Measurements from ENCODE around the gene MBLAC1.

MBLAC1 gene, protein sequence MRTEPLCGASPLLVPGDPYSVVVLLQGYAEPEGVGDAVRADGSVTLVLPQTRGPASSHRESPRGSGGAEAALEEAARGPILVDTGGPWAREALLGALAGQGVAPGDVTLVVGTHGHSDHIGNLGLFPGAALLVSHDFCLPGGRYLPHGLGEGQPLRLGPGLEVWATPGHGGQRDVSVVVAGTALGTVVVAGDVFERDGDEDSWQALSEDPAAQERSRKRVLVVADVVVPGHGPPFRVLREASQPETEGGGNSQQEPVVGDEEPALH

DNA sequence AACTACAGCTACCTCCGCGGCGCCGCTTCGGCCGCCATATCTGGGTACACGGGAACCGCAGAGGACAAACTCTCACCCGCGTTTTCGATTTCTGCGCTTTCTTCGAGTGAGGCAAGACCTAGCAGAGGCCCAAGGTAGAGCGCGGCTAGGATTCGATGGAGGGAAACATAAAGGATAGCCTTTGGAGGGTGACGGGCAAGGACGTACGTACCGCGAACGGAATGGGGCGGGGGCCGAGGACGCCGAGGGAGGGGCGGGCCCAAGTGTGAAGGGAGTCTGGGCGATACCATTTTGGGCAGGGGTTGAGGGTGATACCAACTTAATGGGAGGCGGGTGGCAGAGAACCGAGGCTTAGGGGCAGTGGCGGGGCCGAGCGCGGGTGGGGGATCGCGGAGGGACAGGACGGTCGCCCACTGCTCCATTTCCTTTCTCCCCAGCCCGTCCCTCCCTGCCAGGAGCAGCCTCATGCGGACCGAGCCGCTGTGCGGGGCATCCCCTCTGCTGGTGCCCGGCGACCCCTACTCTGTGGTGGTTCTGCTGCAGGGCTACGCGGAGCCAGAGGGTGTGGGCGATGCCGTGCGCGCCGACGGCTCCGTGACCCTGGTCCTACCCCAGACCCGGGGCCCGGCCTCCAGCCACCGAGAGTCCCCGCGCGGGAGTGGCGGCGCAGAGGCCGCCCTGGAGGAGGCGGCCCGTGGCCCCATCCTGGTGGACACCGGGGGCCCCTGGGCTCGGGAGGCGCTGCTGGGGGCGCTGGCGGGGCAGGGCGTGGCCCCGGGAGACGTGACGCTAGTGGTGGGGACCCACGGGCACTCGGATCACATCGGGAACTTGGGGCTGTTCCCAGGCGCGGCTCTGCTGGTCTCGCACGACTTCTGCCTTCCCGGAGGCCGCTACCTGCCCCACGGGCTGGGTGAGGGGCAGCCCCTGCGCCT is at the start of gene MBLAC1:
Gene MBLAC1 (plus strand): TSS at position 37 of the 935 bp plus-strand sequence. CDS start 429 bp downstream, at position 466.
- DNase-seq (ENCODE audit: low read depth) = peak; percentile 92

DNA sequence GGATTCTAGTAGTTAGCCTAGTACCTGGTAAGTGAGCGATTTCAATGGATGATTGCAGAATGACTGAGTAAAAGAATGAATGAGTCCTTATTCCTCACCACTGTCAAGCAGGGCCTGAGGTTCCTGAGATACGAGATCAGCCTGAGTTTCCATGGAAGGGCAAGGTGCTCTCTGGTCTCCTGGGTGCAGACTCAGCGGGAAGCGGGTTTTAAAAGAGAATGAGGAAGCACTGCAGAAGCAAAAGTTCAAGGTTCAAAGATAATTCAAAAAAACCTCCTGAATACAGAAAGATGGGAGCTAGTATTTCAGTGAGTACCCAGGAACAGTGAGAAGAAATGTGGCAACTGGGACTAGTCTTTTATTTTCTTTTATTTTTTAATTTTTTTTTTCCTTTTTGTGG is 49.6 kb upstream of the MBLAC1 start:
- DNase-seq (ENCODE audit: low read depth) = no peak

DNA sequence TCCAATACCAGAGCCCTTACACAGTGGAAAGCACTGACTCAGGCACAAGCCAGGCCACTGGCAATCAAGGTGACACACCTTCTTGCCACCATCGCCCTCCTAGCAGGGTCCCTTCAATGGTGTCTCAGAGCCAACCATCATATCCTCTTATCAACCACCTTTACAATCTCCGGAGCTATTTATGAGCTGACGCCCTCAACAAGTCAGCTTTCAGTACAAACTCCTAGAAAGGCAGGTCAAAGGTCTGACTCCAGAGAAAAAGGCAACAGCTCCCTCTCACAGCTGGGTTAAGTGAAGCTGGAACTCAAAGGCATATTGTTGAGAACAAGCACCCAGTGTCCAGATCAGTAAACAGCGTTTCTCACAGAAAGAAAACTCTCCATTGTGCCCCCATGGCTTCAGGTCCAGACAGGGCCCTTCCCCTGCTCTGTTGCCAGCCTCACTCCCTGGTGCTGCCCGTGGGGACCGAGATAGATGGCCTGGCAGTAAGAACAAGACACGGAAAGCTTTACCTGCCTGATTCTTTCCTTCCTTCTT is 47.7 kb upstream of the MBLAC1 start:
- DNase-seq (ENCODE audit: low read depth) = no peak

DNA sequence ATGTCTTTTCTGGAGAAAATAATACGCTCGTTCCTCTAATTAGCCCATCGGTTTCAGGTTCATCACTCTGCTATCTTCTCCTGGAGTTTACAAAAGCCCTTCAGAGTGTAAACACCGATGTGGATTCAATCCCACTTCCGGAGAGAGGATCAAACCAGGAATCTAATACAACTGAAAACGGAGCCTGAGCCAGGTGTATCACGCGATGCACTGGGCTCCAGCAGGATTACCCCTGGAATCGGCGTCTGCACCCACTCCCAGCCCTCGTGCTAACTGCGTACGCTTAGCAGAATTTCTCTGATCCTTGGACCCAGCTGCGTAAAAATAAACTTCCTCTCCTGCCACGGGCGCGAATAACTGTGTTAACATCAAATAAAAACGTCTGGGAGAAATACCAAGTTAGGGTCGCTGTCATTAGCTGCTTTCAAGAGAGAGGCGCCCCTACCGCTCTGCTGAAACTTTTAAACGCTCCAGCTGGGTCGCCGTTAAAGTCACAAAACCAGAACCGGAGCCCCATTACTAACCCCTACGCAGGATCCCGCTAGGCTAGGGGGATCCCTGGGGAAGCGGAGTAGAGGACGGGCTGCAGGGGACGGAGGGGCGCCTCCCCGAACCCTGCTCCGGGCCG is 45.7 kb upstream of the MBLAC1 start:
- no peak for DNase-seq (ENCODE audit: low read depth)

DNA sequence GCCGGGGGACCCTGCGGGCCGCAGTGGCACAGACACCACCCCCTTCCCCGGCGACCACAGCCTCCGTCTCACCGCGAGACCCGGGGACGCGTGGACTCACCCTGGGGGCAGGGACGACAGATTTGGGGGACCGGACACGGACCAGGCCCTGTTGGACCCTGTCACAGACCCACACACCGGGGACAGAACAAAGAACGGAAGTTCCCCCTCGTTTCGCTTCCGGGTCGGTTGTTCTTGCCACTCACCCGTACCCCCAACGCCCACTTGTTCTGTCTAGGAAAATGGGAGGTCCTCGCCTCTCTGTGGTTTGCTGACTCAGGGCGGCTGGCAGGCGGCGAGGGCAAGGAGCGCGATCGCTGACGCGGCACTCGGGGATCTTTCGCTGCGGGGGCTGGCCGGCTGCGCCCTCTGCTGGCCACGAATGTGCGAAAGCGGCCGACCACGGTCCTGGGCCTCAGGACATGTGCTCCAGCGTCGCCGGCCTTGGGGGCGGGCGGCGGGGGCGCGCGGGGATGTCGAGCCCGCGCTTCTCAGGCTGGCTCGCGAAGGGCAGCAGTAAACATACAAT is 45.1 kb upstream of the MBLAC1 start, which contains the start of gene ZNF3:
Gene ZNF3 (minus strand): TSS at position 189 of the 568 bp plus-strand sequence. CDS start 4,366 bp downstream, outside the sequence.
- DNase-seq (ENCODE audit: low read depth) = peak; percentile 99

DNA sequence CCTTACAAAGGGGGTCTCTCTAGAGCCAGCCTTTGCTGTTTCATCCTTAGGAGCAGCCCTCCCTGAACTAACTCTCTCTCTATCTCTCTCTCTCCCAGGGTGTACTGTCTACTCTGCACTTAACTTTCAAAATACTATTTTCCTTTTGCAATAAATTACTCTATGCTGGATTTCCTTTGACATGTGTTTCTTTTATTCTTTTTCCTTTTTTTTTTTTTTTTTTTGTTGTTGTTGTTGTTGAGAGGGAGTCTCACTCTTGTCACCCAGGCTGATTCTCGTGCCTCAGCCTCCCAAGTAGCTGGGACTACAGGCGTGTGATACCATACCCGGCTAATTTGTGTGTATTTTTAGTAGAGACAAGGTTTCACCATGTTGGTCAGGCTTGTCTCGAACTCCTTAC is 43.8 kb upstream of the MBLAC1 start:
- DNase-seq (ENCODE audit: low read depth) = no peak

DNA sequence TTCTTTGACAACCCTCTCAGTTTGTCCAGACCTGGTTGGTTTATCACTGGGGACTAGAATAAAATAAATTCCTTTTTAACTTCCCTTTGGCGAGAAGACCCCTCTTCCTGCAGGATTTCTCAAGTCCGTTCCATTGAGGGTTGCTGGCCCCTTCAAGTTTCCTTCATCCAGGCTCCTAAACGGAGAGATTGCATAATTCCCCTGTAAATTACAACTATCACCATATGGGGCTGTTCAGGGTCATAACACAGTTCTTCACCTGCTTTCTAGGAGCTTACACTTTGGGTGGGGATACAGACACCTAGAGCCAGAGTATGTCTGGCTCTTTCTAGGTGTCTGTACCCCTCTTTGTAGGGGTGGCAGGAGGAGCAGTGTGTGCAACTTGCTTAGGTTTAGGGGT is 41.3 kb upstream of the MBLAC1 start:
- no peak for DNase-seq (ENCODE audit: low read depth)

DNA sequence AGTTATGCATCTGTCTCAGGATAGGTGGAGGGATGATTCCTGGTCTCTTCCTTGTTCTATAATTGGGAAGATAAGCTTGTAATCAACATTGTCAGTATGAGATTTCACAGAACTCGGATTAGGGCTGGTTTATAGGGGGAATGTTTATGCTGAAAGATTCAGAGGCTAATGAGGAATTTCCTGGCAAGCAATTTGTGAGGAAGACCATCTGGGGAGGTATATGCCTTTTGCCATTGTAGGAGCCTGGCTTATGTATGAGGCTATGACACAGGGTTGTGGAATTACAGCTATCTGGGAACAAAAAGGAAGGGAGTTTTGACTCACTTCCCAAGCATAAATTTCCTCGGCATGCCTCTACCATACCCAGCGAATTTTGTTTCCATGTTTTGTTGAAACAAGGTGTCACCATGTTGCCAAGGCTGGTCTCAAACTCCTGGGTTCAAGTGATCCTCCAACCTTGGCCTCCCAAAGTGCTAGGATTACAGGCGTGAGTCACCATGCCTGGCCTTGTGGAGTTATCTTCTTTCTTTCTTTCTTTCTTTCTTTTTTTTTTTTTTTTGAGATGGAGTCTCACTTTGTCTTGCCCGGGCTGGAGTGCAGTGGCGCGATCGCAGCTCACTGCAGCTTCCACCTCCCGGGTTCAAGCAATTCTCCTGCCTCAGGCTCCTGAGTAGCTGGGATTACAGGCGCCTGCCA is 39.6 kb upstream of the MBLAC1 start:
- peak; percentile 94 for DNase-seq (ENCODE audit: low read depth)

DNA sequence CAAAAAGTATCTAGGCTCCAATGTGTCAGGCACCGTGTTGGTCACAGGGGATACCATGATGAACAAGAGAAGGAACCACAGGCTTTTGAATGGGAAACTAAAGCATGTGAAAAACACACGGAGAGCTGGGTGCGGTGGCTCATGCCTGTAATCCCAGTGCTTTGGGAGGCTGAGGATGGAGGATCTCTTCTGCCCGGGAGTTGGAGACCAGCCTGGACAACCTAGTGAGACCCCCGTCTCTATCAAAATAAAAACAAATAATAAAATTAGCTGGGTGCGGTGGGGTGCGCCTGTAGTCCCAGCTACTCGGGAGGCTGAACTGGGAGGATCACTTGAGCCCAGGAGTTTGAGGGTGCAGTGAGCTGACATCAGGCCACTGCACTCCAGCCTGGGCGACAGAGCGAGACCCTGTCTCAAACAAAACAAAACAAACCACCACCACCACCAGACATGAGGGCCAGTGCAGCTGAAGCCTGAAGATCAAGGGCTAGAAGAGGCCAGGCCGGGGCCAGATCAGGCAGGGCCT is 38.6 kb upstream of the MBLAC1 start:
- no peak for DNase-seq (ENCODE audit: low read depth)

DNA sequence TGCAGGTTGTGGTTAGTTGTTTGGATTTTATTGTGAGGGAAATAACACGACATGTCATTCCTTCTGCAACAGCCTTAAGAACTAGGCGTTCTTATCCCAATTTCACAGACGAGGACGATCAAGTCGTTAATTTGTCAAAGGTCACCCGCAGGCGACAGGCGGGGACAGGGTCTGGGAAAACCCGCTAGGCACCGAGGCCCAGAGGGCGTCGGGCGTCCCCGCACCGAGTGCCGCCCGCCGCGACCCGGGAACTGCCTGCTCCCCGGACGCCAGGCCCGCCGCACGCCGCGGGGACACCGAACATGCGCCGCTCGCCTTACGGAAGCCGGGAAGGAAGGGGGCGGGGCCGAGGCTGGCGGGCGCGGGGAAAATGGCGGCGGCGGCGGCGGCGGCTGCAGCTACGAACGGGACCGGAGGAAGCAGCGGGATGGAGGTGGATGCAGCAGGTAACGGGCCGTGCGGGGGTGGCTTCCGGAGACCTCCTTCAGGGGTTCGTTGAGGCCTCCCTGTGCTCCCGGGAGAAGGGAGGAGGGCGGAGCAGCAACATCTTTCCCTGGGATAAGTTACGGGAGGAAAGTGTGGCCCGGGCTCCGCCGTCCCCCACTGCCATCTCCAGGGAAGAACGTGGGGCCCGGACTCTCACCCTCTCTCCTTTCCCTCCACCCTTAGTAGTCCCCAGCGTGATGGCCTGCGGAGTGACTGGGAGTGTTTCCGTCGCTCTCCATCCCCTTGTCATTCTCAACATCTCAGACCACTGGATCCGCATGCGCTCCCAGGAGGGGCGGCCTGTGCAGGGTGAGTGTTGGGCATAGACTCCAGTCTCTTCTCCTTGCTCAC is 37.9 kb upstream of the MBLAC1 start, which contains the start of gene COPS6:
Gene COPS6 (plus strand): TSS at position 349 of the 837 bp plus-strand sequence. CDS start 22 bp downstream, at position 371.
- DNase-seq (ENCODE audit: low read depth) = peak; percentile 73

DNA sequence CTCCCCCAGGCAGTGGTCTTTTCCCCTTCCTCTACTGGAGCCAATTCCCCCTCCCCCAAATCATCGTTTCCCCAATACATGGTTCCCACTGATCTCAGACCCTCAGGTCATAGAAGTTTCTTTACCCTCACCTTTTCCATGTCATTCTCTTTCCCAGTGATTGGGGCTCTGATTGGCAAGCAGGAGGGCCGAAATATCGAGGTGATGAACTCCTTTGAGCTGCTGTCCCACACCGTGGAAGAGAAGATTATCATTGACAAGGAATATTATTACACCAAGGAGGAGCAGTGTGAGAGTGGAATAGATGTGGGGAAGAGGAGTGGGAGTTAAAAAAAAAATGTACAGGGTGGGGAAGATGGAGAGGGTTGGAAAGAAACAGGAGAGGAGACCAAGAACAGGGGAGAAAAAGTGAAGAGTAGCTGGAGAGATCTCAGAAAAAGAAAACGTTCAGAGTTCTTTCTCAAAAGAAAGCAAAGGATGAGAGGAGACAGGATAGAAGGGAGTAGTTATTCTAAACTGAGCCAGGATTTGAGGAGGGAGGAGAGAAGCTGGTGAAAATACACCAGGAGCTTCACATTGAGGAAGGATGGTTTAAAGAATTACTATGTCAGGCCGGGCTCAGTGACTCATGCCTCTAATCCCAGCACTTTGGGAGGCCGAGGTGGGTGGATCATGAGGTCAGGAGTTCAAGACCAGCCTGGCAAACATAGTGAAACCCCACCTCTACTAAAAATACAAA is 37.1 kb upstream of the MBLAC1 start:
- peak; percentile 60 for DNase-seq (ENCODE audit: low read depth)

DNA sequence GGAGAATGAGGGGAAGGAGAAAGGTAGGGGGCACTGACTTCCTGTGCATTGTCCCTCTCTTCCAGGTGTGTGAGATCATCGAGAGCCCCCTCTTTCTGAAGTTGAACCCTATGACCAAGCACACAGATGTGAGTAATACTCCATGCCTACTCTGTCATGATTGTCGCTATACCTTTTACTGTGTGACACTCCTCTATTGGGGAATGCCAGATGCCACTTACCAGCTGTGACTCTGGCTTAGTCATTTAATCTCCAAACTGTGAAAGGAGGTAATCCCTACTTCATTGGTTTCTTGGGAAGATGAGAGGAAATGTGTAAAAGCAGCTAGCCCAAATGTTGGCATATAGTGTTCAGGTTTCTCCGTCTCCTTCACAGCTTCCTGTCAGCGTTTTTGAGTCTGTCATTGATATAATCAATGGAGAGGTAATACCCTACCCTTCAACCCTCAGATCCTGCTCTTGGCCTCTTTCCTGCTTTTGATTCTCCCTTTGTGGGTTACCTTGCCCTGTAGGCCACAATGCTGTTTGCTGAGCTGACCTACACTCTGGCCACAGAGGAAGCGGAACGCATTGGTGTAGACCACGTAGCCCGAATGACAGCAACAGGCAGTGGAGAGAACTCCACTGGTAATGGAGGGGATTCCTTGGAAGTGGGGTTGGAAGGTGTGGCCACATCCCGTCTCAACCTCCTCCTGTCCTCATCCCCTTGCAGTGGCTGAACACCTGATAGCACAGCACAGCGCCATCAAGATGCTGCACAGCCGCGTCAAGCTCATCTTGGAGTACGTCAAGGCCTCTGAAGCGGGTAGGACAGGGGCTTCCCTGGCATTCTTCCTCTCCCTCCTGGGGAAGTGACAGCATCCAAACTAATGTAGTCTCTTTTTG is 36.0 kb upstream of the MBLAC1 start:
- DNase-seq (ENCODE audit: low read depth) = no peak

DNA sequence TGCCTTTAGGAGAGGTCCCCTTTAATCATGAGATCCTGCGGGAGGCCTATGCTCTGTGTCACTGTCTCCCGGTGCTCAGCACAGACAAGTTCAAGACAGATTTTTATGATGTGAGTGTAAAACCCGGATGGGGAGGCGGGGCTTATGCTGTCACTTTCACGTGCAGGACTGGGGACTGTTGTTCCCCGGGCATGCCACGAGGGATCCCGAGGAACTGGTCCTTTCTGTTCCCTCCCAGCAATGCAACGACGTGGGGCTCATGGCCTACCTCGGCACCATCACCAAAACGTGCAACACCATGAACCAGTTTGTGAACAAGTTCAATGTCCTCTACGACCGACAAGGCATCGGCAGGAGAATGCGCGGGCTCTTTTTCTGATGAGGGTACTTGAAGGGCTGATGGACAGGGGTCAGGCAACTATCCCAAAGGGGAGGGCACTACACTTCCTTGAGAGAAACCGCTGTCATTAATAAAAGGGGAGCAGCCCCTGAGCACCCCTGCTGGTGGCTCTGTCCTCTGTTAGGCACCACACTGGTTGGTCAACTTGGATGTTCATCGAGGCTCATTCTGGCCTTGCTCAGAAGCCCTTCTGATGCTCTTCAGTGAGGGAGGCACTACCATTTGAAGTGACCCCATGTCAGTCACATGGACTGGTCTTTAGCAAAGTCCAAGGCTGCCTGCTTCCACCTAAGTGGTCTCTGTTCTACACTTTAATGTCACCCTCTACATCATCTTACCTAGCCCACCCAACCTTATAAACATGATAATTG is 35.2 kb upstream of the MBLAC1 start:
- DNase-seq (ENCODE audit: low read depth) = no peak

DNA sequence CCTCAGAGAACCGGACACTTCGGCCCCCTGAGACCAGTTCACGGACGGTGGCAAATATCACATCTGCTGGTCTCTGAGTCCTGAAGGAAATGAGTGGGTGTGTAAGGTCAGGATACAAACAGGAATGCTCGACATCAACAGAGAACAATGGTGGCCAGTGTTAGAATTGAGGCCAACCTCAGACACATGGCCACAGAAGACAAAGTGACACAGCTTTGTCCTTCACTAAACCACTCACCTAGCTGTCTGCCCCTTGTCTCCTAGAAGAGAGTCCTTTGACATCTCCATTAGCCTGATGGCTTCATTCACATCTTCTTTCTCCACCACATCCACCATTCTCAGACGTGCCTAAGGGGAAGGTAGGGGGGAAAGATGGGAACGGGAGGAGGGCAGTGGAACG is 33.7 kb upstream of the MBLAC1 start:
- no peak for DNase-seq (ENCODE audit: low read depth)

DNA sequence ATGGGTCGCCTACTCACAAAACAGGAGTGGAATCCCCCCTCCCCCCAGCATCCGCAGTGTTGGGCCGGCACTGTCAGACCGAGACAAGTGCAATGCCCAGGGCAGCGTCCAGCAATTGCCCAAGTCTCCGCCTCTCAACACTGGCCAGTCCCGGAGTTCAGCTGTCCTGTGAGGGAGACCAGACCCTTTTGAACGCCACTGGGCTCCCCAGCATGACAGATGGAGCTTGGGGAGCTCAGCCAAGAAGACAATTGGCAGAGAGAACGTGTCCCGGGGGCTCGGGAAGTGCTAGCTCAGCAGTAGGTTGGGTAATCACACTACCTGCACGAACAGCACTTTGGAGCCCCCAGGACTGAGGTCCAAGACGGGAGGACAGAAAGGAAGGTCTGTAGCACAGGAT is 33.3 kb upstream of the MBLAC1 start:
- no peak for DNase-seq (ENCODE audit: low read depth)

DNA sequence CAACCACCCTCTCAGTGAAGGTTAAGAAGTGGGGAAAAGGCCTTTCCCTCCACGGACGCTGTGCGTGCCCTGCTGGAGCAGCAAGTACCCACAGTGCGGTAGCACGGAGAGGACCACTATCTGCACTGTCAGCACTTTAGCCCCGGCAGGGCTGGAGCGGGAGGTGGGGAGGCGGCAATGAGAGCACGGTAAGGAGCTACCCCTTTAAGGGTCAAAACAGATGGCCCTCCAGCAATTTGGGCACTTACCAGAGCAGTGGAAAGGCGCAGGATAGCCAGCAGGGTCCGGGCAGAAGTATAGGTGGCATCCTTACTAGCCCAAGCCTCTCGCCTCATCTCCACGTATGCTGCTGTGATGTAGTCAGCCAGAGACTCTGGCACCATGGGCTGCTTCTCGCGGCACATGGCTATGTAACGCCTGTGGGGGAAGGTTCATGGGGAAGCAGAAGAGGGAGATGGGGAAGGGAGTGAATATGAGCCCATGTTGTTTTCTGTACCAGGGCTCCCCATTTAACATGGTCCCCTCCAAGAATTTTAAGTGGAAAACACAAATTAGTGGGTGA is 32.8 kb upstream of the MBLAC1 start:
- no peak for DNase-seq (ENCODE audit: low read depth)

DNA sequence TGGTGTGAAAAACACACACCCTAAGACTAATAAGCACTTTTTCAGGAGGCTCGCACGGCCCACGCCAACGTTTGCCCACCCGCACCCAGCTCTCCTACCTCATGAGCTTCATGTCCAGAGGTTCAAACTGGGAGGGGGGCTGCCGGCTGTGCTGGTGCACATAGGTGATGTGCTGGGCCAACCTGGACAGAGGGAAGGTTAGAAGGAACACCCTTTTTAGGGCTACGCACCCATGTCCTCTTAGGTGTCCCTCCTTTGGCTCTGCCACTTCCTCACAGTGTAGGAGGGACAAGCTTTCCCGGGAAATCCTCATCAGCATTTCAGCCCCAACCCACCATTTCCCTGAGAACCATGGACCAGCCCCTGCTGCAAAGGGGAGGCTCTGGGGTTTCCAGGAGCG is 31.5 kb upstream of the MBLAC1 start:
- DNase-seq (ENCODE audit: low read depth) = no peak

Measured in iris pigment epithelial cell (primary cell).